ENCODE data around the gene PHF2.

PHF2 gene

GRCh38 chr9:93648181-93648580 lies 71.8 kb downstream of the PHF2 start:
- H3K79me2 ChIP-seq (ENCODE audit: insufficient read depth, low read depth) = no peaks in the 10 kb centered on the region
- H4K20me1 ChIP-seq (ENCODE audit: insufficient read depth) = no peaks in the 10 kb centered on the region
- no peak overlapping the region for H3K4me2 ChIP-seq
- H3K27me3 ChIP-seq (ENCODE audit: insufficient read depth, low read depth) = no peaks in the 10 kb centered on the region
- H3K9ac ChIP-seq = no peak overlapping the region
- H3K36me3 ChIP-seq (ENCODE audit: insufficient read depth) = no peaks in the 10 kb centered on the region
- H3K27ac ChIP-seq = no peak overlapping the region
- H3K4me1 ChIP-seq (ENCODE audit: low read depth, poor library complexity, severe bottlenecking) = no peaks in the 10 kb centered on the region
- TF ChIP-seq CTCF (conservative IDR thresholded peaks at IDR 0.05; ENCODE audit: low read depth, low read length) = no peak
- H3K4me3 ChIP-seq (IDR thresholded peaks at IDR 0.05; ENCODE audit: insufficient read depth, low read depth, low read length) = no peak overlapping the region
- H2AFZ ChIP-seq (ENCODE audit: low read depth) = no peak overlapping the region

- no peak for TF ChIP-seq CTCF (conservative IDR thresholded peaks at IDR 0.05; ENCODE audit: low read depth, low read length)
- H4K20me1 ChIP-seq (ENCODE audit: insufficient read depth) = no peaks in the 10 kb centered on the region
- no peak overlapping the region for H3K4me2 ChIP-seq
- H3K4me1 ChIP-seq (ENCODE audit: low read depth, poor library complexity, severe bottlenecking) = no peaks in the 10 kb centered on the region
- no peak overlapping the region for H3K27ac ChIP-seq
- H2AFZ ChIP-seq (ENCODE audit: low read depth) = no peak overlapping the region
- no peak overlapping the region for H3K9ac ChIP-seq
- no peaks in the 10 kb centered on the region for H3K27me3 ChIP-seq (ENCODE audit: insufficient read depth, low read depth)
- H3K36me3 ChIP-seq (ENCODE audit: insufficient read depth) = no peaks in the 10 kb centered on the region
- H3K4me3 ChIP-seq (IDR thresholded peaks at IDR 0.05; ENCODE audit: insufficient read depth, low read depth, low read length) = no peak overlapping the region
- no peaks in the 10 kb centered on the region for H3K79me2 ChIP-seq (ENCODE audit: insufficient read depth, low read depth)
Measured at GRCh38 chr9:93648836-93649235, 72.5 kb downstream of the PHF2 start.

- Histone ChIP-seq H3K4me3 (IDR thresholded peaks at IDR 0.05; ENCODE audit: insufficient read depth, low read depth, low read length) (no peak overlapping the region), H3K4me2 (no peak overlapping the region), H3K27ac (no peak overlapping the region), H2AFZ (ENCODE audit: low read depth) (no peak overlapping the region), H3K36me3 (ENCODE audit: insufficient read depth) (no peaks in the 10 kb centered on the region), H3K27me3 (ENCODE audit: insufficient read depth, low read depth) (no peaks in the 10 kb centered on the region), H3K4me1 (ENCODE audit: low read depth, poor library complexity, severe bottlenecking) (no peaks in the 10 kb centered on the region), H3K9ac (no peak overlapping the region), H4K20me1 (ENCODE audit: insufficient read depth) (no peaks in the 10 kb centered on the region), H3K79me2 (ENCODE audit: insufficient read depth, low read depth) (no peaks in the 10 kb centered on the region)
- TF ChIP-seq CTCF (conservative IDR thresholded peaks at IDR 0.05; ENCODE audit: low read depth, low read length) = no peak
Measured at GRCh38 chr9:93649610-93650261, 73.4 kb downstream of the PHF2 start.

- H2AFZ ChIP-seq (ENCODE audit: low read depth) = no peak overlapping the region
- H3K27me3 ChIP-seq (ENCODE audit: insufficient read depth, low read depth) = no peaks in the 10 kb centered on the region
- H3K27ac ChIP-seq = no peak overlapping the region
- no peak overlapping the region for H3K9ac ChIP-seq
- H3K4me2 ChIP-seq = no peak overlapping the region
- H3K79me2 ChIP-seq (ENCODE audit: insufficient read depth, low read depth) = no peaks in the 10 kb centered on the region
- no peaks in the 10 kb centered on the region for H3K4me1 ChIP-seq (ENCODE audit: low read depth, poor library complexity, severe bottlenecking)
- H3K36me3 ChIP-seq (ENCODE audit: insufficient read depth) = no peaks in the 10 kb centered on the region
- TF ChIP-seq CTCF (conservative IDR thresholded peaks at IDR 0.05; ENCODE audit: low read depth, low read length) = no peak
- no peak overlapping the region for H3K4me3 ChIP-seq (IDR thresholded peaks at IDR 0.05; ENCODE audit: insufficient read depth, low read depth, low read length)
- no peaks in the 10 kb centered on the region for H4K20me1 ChIP-seq (ENCODE audit: insufficient read depth)
Measured at GRCh38 chr9:93650448-93650847, 74.1 kb downstream of the PHF2 start.
